IMR-90 (cell line): ENCODE measurements around the gene SPRED2. TPM values are rescaled to one million over a fixed set of nuclear protein-coding genes. Genes with fewer than 3 reads are reported as not detected.

Source experiments
- ATAC-seq: fragments of 200-7000 bp; cut with Tn5 transposase; 2 replicates; pipeline ENCODE4 v1.9.1; 2020; ENCODE audit warnings: low read depth, mild to moderate bottlenecking, moderate library complexity
- BruUV-seq: library from RNA; stranded (reverse); fragments of 400-500 nt; replicated peaks from 2 replicates; lab custom pipeline; 2021; lab: Mats Ljungman, UMichigan
- CTCF ChIA-PET: fragments of 300-600 bp; formaldehyde crosslinking; extraction: SDS; loops from one replicate; lab custom pipeline; 2021; ENCODE audit warnings: antibody characterized with exemption; lab: Yijun Ruan, JAX
- POLR2A ChIA-PET: fragments of 300-600 bp; sonication (Branson Sonifier 250); formaldehyde crosslinking; loops from one replicate; lab custom pipeline; 2022; ENCODE audit warnings: antibody characterized with exemption; ENCODE audit not compliant: unreplicated experiment; lab: Charles Lee
- DNase-seq: peaks from one replicate; pipeline ENCODE4 v3.0.0; 2013
- H2AFZ ChIP-seq: replicated peaks from 2 replicates; pipeline ENCODE3; 2013; ENCODE audit warnings: low read length, mild to moderate bottlenecking; ENCODE audit not compliant: poor library complexity
- H2AK5ac ChIP-seq: 2 replicates; pipeline ENCODE4 v1.6.1; 2013; ENCODE audit warnings: low read depth, low read length, inconsistent platforms
- H2AK9ac ChIP-seq: replicated peaks from 2 replicates; pipeline ENCODE3; 2013; ENCODE audit warnings: mild to moderate bottlenecking, low read depth, low read length, moderate library complexity; ENCODE audit not compliant: poor library complexity
- H2BK120ac ChIP-seq: 2 replicates; pipeline ENCODE4 v1.6.1; 2013; ENCODE audit warnings: low read depth, low read length, inconsistent platforms
- H2BK15ac ChIP-seq: 3 replicates; pipeline ENCODE4 v1.6.1; 2013; ENCODE audit warnings: low read depth, low read length, inconsistent platforms
- H2BK20ac ChIP-seq: 2 replicates; pipeline ENCODE4 v1.6.1; 2013; ENCODE audit warnings: low read depth, mild to moderate bottlenecking, inconsistent platforms, low read length, moderate library complexity
- H2BK5ac ChIP-seq: 2 replicates; pipeline ENCODE4 v1.6.1; 2013; ENCODE audit warnings: mild to moderate bottlenecking, low read depth, low read length, inconsistent platforms; ENCODE audit not compliant: poor library complexity, severe bottlenecking
- H3K14ac ChIP-seq: replicated peaks from 2 replicates; pipeline ENCODE4 v1.6.1; 2013; ENCODE audit warnings: low read depth, low read length, inconsistent platforms
- H3K18ac ChIP-seq: 2 replicates; pipeline ENCODE4 v1.6.1; 2013; ENCODE audit warnings: low read depth, low read length, control low read depth
- H3K23ac ChIP-seq: 2 replicates; pipeline ENCODE4 v1.6.1; 2013; ENCODE audit warnings: low read depth, low read length, inconsistent platforms
- H3K27ac ChIP-seq: 2 replicates; pipeline ENCODE4 v1.5.1; 2013; ENCODE audit warnings: mild to moderate bottlenecking, control low read depth, low read length; ENCODE audit not compliant: insufficient read depth
- H3K27me3 ChIP-seq: 2 replicates; pipeline ENCODE4 v1.6.1; 2013; ENCODE audit warnings: low read length; ENCODE audit not compliant: control insufficient read depth, insufficient read depth
- H3K36me3 ChIP-seq: 2 replicates; pipeline ENCODE4 v1.6.1; 2013; ENCODE audit warnings: low read length, mixed read lengths; ENCODE audit not compliant: control insufficient read depth, insufficient read depth
- H3K4ac ChIP-seq: 2 replicates; pipeline ENCODE4 v1.6.1; 2013; ENCODE audit warnings: low read depth, low read length, inconsistent platforms
- H3K4me1 ChIP-seq: 2 replicates; pipeline ENCODE4 v1.6.1; 2013; ENCODE audit warnings: low read length, mixed read lengths; ENCODE audit not compliant: control insufficient read depth, insufficient read depth
- H3K4me2 ChIP-seq: 2 replicates; pipeline ENCODE4 v1.6.1; 2013; ENCODE audit warnings: low read depth, mild to moderate bottlenecking, control low read depth, low read length, moderate library complexity
- H3K4me3 ChIP-seq: 2 replicates; pipeline ENCODE4 v1.5.1; 2013; ENCODE audit warnings: low read depth, mild to moderate bottlenecking, control low read depth, low read length, moderate library complexity; ENCODE audit not compliant: insufficient read depth
- H3K56ac ChIP-seq: 2 replicates; pipeline ENCODE4 v1.6.1; 2013; ENCODE audit warnings: low read length, inconsistent platforms; ENCODE audit not compliant: insufficient read depth; ENCODE audit errors: extremely low read depth
- H3K79me1 ChIP-seq, 2 experiments: 2 replicates each; pipeline ENCODE4 v1.6.1; 2013; ENCODE audit warnings: low read length in 2 of 2, inconsistent platforms in 1 of 2, low read depth in 1 of 2
- H3K9ac ChIP-seq: 2 replicates; pipeline ENCODE4 v1.6.1; 2013; ENCODE audit warnings: low read depth, low read length, control low read depth
- H3K9me1 ChIP-seq: 2 replicates; pipeline ENCODE4 v1.6.1; 2013; ENCODE audit warnings: low read length, inconsistent platforms; ENCODE audit not compliant: insufficient read depth
- H3K9me3 ChIP-seq: 2 replicates; pipeline ENCODE4 v1.6.1; 2013; ENCODE audit warnings: low read length; ENCODE audit not compliant: control insufficient read depth, insufficient read depth
- H4K20me1 ChIP-seq: 2 replicates; pipeline ENCODE4 v1.6.1; 2013; ENCODE audit warnings: low read length, inconsistent platforms; ENCODE audit not compliant: insufficient read depth
- H4K5ac ChIP-seq: 2 replicates; pipeline ENCODE4 v1.6.1; 2013; ENCODE audit warnings: mild to moderate bottlenecking, low read depth, low read length, control low read depth
- H4K8ac ChIP-seq, 2 experiments: 2 replicates each; pipeline ENCODE4 v1.6.1; 2013; ENCODE audit warnings: low read depth in 2 of 2, low read length in 2 of 2, control low read depth in 1 of 2, inconsistent platforms in 1 of 2
- H4K91ac ChIP-seq: 2 replicates; pipeline ENCODE4 v1.6.1; 2013; ENCODE audit warnings: low read depth, low read length, inconsistent platforms; ENCODE audit not compliant: insufficient read depth
- BHLHE40 ChIP-seq: fragments of 150-350 bp; IDR thresholded peaks from 2 replicates; pipeline ENCODE4 v1.6.1; 2016; ENCODE audit warnings: mild to moderate bottlenecking, low read depth, low read length
- CEBPB ChIP-seq: IDR thresholded peaks from 2 replicates; pipeline ENCODE4 v1.6.1; 2012; ENCODE audit warnings: low read depth, low read length, improper control_type of control experiment
- CHD1 ChIP-seq: IDR thresholded peaks from 2 replicates; pipeline ENCODE4 v1.6.1; 2012; ENCODE audit warnings: low read depth, low read length, improper control_type of control experiment
- FOS ChIP-seq: fragments of 150-350 bp; IDR thresholded peaks from 2 replicates; pipeline ENCODE4 v1.6.1; 2016; ENCODE audit warnings: low read depth, low read length
- MAFK ChIP-seq: IDR thresholded peaks from 2 replicates; pipeline ENCODE4 v1.6.1; 2012; ENCODE audit warnings: low read depth, low read length, improper control_type of control experiment
- MAZ ChIP-seq: IDR thresholded peaks from 2 replicates; pipeline ENCODE4 v1.6.1; 2012; ENCODE audit warnings: low read depth, mild to moderate bottlenecking, low read length, improper control_type of control experiment, moderate library complexity, borderline replicate concordance
- MXI1 ChIP-seq: IDR thresholded peaks from 2 replicates; pipeline ENCODE4 v1.6.1; 2012; ENCODE audit warnings: low read depth, mild to moderate bottlenecking, low read length, moderate library complexity, borderline replicate concordance
- NFE2L2 ChIP-seq: fragments of 150-350 bp; IDR thresholded peaks from 2 replicates; pipeline ENCODE4 v1.6.1; 2016; ENCODE audit warnings: low read depth, mild to moderate bottlenecking, low read length
- POLR2A ChIP-seq: IDR thresholded peaks from 2 replicates; pipeline ENCODE4 v1.6.1; 2012; ENCODE audit warnings: mild to moderate bottlenecking, low read depth, low read length
- RAD21 ChIP-seq: IDR thresholded peaks from 2 replicates; pipeline ENCODE4 v1.6.1; 2012; ENCODE audit warnings: low read length, improper control_type of control experiment
- RCOR1 ChIP-seq: IDR thresholded peaks from 2 replicates; pipeline ENCODE4 v1.6.1; 2012; ENCODE audit warnings: mild to moderate bottlenecking, low read length, improper control_type of control experiment; ENCODE audit not compliant: insufficient replicate concordance
- RFX5 ChIP-seq: IDR thresholded peaks from 2 replicates; pipeline ENCODE4 v1.8.0; 2012; ENCODE audit warnings: low read depth, mild to moderate bottlenecking, low read length, moderate library complexity
- SMC3 ChIP-seq: fragments of 150-350 bp; IDR thresholded peaks from 2 replicates; pipeline ENCODE4 v1.6.1; 2016; ENCODE audit warnings: low read depth, mild to moderate bottlenecking, antibody characterized with exemption, low read length, moderate library complexity
- WGBS, 2 experiments: methylation state at CpG; one replicate each; pipeline versions ENCODE4 v1.1.5 to v1.1.7; 2013; ENCODE audit warnings: missing lambda C conversion rate in 2 of 2; ENCODE audit not compliant: insufficient read length in 1 of 2; ENCODE audit errors: extremely low coverage in 2 of 2; 5-methylcytosine and 5-hydroxymethylcytosine counted together
- dilution Hi-C: fragments of 300-500 bp; cut with HindIII; formaldehyde crosslinking; loops from one replicate; pipeline ENCODE4 v1.14.3; 2018; ENCODE audit warnings: low sequenced_read_pairs; ENCODE audit not compliant: unreplicated experiment
- in situ Hi-C: fragments of 300-500 bp; cut with MboI; formaldehyde crosslinking; loops from 3 replicates; pipeline ENCODE4 v1.14.3; 2019; ENCODE audit warnings: low sequenced_read_pairs, inconsistent platforms, mixed read lengths
- intact Hi-C: fragments of 100-400 bp; cut with micrococcal nuclease; formaldehyde crosslinking; loops from 2 replicates; pipeline ENCODE4 v1.10.0; 2022
- polyA plus RNA-seq, 3 experiments: library from polyadenylated mRNA; depleted of rRNA; stranded (reverse); fragments of >200 nt; gene quantifications; 2 replicates each; pipeline ENCODE4 v1.2.3, GENCODE V29; 2012; ENCODE audit warnings: low replicate concordance in 1 of 3
- total RNA-seq: library from RNA; depleted of rRNA; stranded (reverse); fragments of >200 nt; gene quantifications from 2 replicates; pipeline ENCODE4 v1.2.3, GENCODE V29; 2012
- TF ChIP-seq, protein P1 (sequence below): fragments of 150-350 bp; IDR thresholded peaks from 2 replicates; pipeline ENCODE4 v1.6.1; 2017; ENCODE audit warnings: mild to moderate bottlenecking, antibody characterized with exemption, low read length, low read depth
- TF ChIP-seq, protein P2 (sequence below): conservative IDR thresholded peaks from 2 replicates; pipeline ENCODE4 v1.5.1; 2012; ENCODE audit warnings: mild to moderate bottlenecking, low read depth, low read length, improper control_type of control experiment
- TF ChIP-seq, protein P3 (sequence below): fragments of 150-350 bp; IDR thresholded peaks from 2 replicates; pipeline ENCODE4 v1.6.1; 2016; ENCODE audit warnings: low read depth, mild to moderate bottlenecking, low read length, moderate library complexity, borderline replicate concordance

The SPRED2 gene
- total and polyA plus RNA-seq, 2 of the 4 experiments (the other 2 are of a cell fraction) = 4.8 to 18.7 TPM

DNA sequence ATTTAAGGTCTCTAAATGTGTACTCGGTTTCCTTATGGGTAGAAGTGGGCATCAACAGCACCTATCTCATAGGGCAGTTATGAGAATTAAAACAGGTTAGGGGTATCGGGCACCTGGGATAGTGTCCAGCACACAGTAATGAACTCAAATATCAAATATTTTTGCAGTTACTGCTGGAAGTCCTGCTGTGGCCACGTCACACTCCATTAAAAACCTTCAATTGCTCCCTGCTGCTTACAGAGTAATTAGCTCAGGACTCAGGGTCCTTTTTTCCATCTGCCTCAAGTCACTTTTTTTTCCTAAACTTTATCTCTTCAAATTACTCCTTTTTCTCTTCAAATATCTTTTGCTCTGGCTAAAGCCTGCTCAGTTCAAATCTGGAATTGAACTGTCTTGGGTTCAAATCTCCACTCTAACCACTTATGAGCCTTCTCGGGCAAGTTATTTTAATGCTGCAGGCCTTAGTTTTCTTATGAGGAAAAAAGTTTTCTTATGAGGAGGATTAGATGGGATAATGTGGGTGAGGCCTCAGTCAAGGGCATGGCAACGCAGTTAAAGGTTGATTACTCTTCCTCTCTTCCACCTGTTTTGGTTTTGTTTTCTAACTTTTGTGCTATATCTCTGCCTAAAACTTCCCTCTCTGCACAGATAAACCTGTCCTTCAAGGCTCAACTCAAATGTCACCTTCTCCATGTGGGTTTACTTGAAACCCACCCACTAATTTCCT is 36.6 kb downstream of the SPRED2 start:
- Histone ChIP-seq H3K9me1 (peaks cover 26% of the 10 kb centered on the region; the same call in 1 of the 2 replicates), H3K9ac (no peak overlapping the region), H2BK120ac (no peak overlapping the region), H2BK20ac (no peak overlapping the region), H3K18ac (no peak overlapping the region; the same call in 1 of the 2 replicates), H3K14ac (no peak overlapping the region), H3K4me3 (no peak overlapping the region), H4K91ac (no peak overlapping the region), H4K8ac (no peak overlapping the region), H3K27me3 (no peaks in the 10 kb centered on the region), H4K20me1 (peaks cover 62% of the 10 kb centered on the region), H2AK5ac (peak overlapping the region; percentile 3; the same call in 1 of the 2 replicates), H3K36me3 (no peaks in the 10 kb centered on the region), H3K4me2 (no peak overlapping the region), H3K23ac (no peak overlapping the region), H4K5ac (no peak overlapping the region), H2AK9ac (no peak overlapping the region), H2AFZ (no peak overlapping the region), H3K4ac (no peak overlapping the region), H3K27ac (no peak overlapping the region), H3K79me1 (peaks cover 35 to 78% of the 10 kb centered on the region in 2 experiments), H3K4me1 (peaks cover 11% of the 10 kb centered on the region), H3K56ac (no peak overlapping the region), H2BK5ac (no peak overlapping the region), H3K9me3 (no peaks in the 10 kb centered on the region), H2BK15ac (no peak overlapping the region)
- in situ Hi-C loops (no loop called here), dilution Hi-C loops (no loop called here), intact Hi-C loops (no loop called here)
- CTCF ChIA-PET = no interaction called here
- no TSS peak for BruUV-seq
- WGBS, 2 experiments = 100% methylated on average over 1 of the region's 5 CpGs; no CpG with 5 or more reads in 1 of the 2 experiments
- ATAC-seq = no peak
- TF ChIP-seq RFX5 (no peak), BHLHE40 (no peak), SMC3 (no peak), MAFK (no peak), RAD21 (no peak), NFE2L2 (no peak), POLR2A (no peak), RCOR1 (no peak), FOS (no peak), CHD1 (no peak), MAZ (no peak), MXI1 (no peak), CEBPB (no peak)
- TF ChIP-seq, protein P1, sequence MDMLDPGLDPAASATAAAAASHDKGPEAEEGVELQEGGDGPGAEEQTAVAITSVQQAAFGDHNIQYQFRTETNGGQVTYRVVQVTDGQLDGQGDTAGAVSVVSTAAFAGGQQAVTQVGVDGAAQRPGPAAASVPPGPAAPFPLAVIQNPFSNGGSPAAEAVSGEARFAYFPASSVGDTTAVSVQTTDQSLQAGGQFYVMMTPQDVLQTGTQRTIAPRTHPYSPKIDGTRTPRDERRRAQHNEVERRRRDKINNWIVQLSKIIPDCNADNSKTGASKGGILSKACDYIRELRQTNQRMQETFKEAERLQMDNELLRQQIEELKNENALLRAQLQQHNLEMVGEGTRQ = no peak
- TF ChIP-seq, protein P2, sequence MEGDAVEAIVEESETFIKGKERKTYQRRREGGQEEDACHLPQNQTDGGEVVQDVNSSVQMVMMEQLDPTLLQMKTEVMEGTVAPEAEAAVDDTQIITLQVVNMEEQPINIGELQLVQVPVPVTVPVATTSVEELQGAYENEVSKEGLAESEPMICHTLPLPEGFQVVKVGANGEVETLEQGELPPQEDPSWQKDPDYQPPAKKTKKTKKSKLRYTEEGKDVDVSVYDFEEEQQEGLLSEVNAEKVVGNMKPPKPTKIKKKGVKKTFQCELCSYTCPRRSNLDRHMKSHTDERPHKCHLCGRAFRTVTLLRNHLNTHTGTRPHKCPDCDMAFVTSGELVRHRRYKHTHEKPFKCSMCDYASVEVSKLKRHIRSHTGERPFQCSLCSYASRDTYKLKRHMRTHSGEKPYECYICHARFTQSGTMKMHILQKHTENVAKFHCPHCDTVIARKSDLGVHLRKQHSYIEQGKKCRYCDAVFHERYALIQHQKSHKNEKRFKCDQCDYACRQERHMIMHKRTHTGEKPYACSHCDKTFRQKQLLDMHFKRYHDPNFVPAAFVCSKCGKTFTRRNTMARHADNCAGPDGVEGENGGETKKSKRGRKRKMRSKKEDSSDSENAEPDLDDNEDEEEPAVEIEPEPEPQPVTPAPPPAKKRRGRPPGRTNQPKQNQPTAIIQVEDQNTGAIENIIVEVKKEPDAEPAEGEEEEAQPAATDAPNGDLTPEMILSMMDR = no peak
- TF ChIP-seq, protein P3, sequence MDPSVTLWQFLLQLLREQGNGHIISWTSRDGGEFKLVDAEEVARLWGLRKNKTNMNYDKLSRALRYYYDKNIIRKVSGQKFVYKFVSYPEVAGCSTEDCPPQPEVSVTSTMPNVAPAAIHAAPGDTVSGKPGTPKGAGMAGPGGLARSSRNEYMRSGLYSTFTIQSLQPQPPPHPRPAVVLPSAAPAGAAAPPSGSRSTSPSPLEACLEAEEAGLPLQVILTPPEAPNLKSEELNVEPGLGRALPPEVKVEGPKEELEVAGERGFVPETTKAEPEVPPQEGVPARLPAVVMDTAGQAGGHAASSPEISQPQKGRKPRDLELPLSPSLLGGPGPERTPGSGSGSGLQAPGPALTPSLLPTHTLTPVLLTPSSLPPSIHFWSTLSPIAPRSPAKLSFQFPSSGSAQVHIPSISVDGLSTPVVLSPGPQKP = no peak
- no peak for DNase-seq
- POLR2A ChIA-PET = no interaction called here
